ENCODE results near the gene NDUFV3. TPM values are rescaled to one million over a fixed set of nuclear protein-coding genes. Genes with fewer than 3 reads are reported as not detected.
"Not testable (repeated sequence)": the region's sequence is repeated elsewhere in the genome, so short reads cannot be mapped to it uniquely, and the experiment has no call there.

The NDUFV3 gene
- total and polyA plus RNA-seq, 10 donors = 12.0 to 38.8 (median 35.1) TPM

GRCh38 chr21:42956824-42957630 is 63.9 kb downstream of the NDUFV3 start:
- no peaks in the 10 kb centered on the region for H3K9me3 ChIP-seq
- WGBS, 5 donors = 82 to 92% (median 88%) methylated on average over 13 of the region's 13 CpGs
- no peak overlapping the region for H3K4me3 ChIP-seq
- intact Hi-C loops (cut with DNase I; ENCODE audit: low total_unique reads) = no loop called here
- no peaks in the 10 kb centered on the region for H3K27me3 ChIP-seq (replicated peaks in 1 of 7)
- H3K4me1 ChIP-seq = no peaks in the 10 kb centered on the region
- TF ChIP-seq POLR2A (IDR thresholded peaks at IDR 0.05) (no peak), POLR2AphosphoS5 (IDR thresholded peaks at IDR 0.05) (no peak), CTCF (IDR thresholded peaks at IDR 0.05 in 8 of 11, conservative IDR thresholded peaks at IDR 0.05 in 3 of 11) (no peak)
- DNase-seq = peak; percentile 41
- H3K36me3 ChIP-seq = no peaks in the 10 kb centered on the region
- no peak overlapping the region for H3K27ac ChIP-seq

- H3K4me1 ChIP-seq; intact Hi-C loops (cut with DNase I; ENCODE audit: low total_unique reads); H3K9me3 ChIP-seq; H3K27ac ChIP-seq; H3K4me3 ChIP-seq; H3K27me3 ChIP-seq (replicated peaks in 1 of 7); H3K36me3 ChIP-seq: not testable (repeated sequence)
- 75 to 89% (median 85%) methylated on average over 6 of the region's 6 CpGs for WGBS, 5 donors
- DNase-seq = peak; percentile 1
These were observed 65.0 kb downstream of the NDUFV3 start for GRCh38 chr21:42958122-42958521.

DNA sequence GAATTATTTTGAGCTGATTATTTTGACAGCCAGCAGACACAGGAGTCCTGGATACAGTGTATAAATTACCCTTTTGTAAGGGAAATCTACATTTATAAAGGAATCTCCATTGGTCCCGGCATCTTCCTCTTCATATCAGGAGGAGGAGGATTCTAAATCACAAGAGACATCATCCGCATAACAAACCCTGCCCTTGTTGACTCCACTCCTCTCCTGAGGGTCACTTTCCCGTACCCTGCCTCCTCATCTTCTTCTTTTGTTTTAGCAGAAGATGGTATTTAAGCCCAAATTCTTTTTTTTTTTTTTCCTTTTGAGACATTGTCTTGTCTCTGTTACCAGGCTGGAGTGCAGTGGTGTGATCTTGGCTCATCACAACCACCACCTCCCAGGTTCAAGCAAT is 66.6 kb downstream of the NDUFV3 start:
- Histone ChIP-seq H3K27me3 (replicated peaks in 1 of 7) (no peaks in the 10 kb centered on the region), H3K4me1 (no peaks in the 10 kb centered on the region), H3K4me3 (no peak overlapping the region), H3K36me3 (no peaks in the 10 kb centered on the region), H3K9me3 (no peaks in the 10 kb centered on the region), H3K27ac (no peak overlapping the region)
- 84 to 97% (median 91%) methylated on average over 3 of the region's 3 CpGs for WGBS, 5 donors
- intact Hi-C loops (cut with DNase I; ENCODE audit: low total_unique reads) = loop anchor here (10.0 kb wide), 1 partner anchor 415 kb away; no protein-coding TSS in a partner anchor
- TF ChIP-seq CTCF (IDR thresholded peaks at IDR 0.05 in 8 of 11, conservative IDR thresholded peaks at IDR 0.05 in 3 of 11) = no peak
- DNase-seq = no peak

DNA sequence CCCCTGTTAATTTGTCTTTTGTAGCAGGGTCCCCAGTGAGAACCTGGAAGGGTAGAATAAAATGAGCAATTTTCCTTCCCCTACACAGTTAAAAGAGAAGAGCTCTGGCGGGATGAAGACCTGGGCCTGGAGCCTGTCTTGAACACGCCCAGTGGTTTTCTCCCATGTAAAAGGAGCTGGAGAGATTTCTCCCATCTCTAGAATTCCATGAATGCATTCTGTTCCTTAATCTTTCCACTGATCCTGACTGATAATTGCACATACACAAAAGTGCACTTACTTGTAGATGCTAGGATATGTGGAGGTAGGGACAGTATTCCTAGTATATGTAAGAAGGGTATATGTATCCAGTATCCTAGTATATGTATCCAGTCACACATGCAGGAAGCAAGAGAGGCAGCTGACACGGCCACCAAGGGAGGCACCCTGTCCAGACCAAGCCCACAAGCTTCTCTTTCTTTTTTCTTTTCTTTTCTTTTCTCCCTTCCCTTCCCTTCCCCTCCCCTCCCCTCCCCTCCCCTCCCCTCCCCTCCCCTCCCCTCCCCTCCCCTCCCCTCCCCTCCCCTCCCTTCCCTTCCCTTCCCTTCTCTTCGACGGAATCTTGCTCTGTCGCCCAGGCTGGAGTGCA is 69.4 kb downstream of the NDUFV3 start:
- no peak for TF ChIP-seq CTCF (IDR thresholded peaks at IDR 0.05 in 8 of 11, conservative IDR thresholded peaks at IDR 0.05 in 3 of 11)
- no peak for TF ChIP-seq POLR2A (IDR thresholded peaks at IDR 0.05)
- TF ChIP-seq POLR2AphosphoS5 (IDR thresholded peaks at IDR 0.05) = no peak
- Histone ChIP-seq H3K4me3 (no peak overlapping the region), H3K27me3 (replicated peaks in 1 of 7) (no peaks in the 10 kb centered on the region), H3K27ac (no peak overlapping the region), H3K4me1 (no peaks in the 10 kb centered on the region), H3K9me3 (no peaks in the 10 kb centered on the region), H3K36me3 (no peaks in the 10 kb centered on the region)
- WGBS, 5 donors = 69 to 87% (median 82%) methylated on average over 3 to 6 of the region's 6 CpGs
- intact Hi-C loops (cut with DNase I; ENCODE audit: low total_unique reads) = loop anchor here (10.0 kb wide), 1 partner anchor 418 kb away; no protein-coding TSS in a partner anchor
- peak; percentile 4 for DNase-seq

Small RNA genes lying within 50 kb of the gene (microRNA-seq; reads per million reads assigned to microRNA genes)
- gene MIR5692B = 0 reads per million in 3 donors

Small RNA genes lying within 50 kb of the gene (small RNA-seq; reads per million reads assigned to genes)
- gene MIR5692B = 0 reads per million in 4 donors

Other genes starting within 250 kb of the NDUFV3 start
- gene PDE9A, start 239.7 kb upstream of the NDUFV3 start, total RNA-seq = 10 to 100 TPM; 15.1 to 45.5 (median 24.9) TPM
- 10 to 100 TPM in 2 of 3 donors, 1 to 10 TPM in 1; 7.9 to 33.5 (median 18.2) TPM for gene PDE9A, start 239.7 kb upstream of the NDUFV3 start, polyA plus RNA-seq
- 10 to 100 TPM; 11.2 to 31.3 (median 20.7) TPM for gene WDR4, start 13.8 kb upstream of the NDUFV3 start, total RNA-seq
- gene WDR4, start 13.8 kb upstream of the NDUFV3 start, polyA plus RNA-seq = 10 to 100 TPM in 2 of 3 donors, 1 to 10 TPM in 1; 6.1 to 17.4 (median 11.6) TPM
- gene ERVH48-1, start 32.3 kb downstream of the NDUFV3 start, total RNA-seq = not detected
- under 1 TPM in 1 of 3 donors, not detected in 2; 0.05 TPM for gene ERVH48-1, start 32.3 kb downstream of the NDUFV3 start, polyA plus RNA-seq
- gene PKNOX1, start 81.3 kb downstream of the NDUFV3 start, total RNA-seq = 10 to 100 TPM; 11.1 to 21.2 (median 17.3) TPM
- gene PKNOX1, start 81.3 kb downstream of the NDUFV3 start, polyA plus RNA-seq = 10 to 100 TPM in 1 of 3 donors, 1 to 10 TPM in 2; 7.3 to 10.1 (median 8.7) TPM
- 10 to 100 TPM in 1 of 7 donors, 1 to 10 TPM in 6; 1.2 to 10.9 (median 4.5) TPM for gene CBS, start 182.5 kb downstream of the NDUFV3 start, total RNA-seq
- gene CBS, start 182.5 kb downstream of the NDUFV3 start, polyA plus RNA-seq = 1 to 10 TPM in 2 of 3 donors, under 1 TPM in 1; 0.65 to 2.9 (median 1.4) TPM
- gene U2AF1, start 214.3 kb downstream of the NDUFV3 start, total RNA-seq = 10 to 100 TPM; 15.2 to 98.0 (median 61.2) TPM
- 10 to 100 TPM; 36.7 to 70.8 (median 40.7) TPM for gene U2AF1, start 214.3 kb downstream of the NDUFV3 start, polyA plus RNA-seq

Measured in spleen (tissue), 11 donors.